ENCODE results near the gene SIN3B.

Gene SIN3B

GRCh38 chr19:16829010-16829821, at the start of gene SIN3B:
Gene SIN3B (plus strand): TSS chr19:16829398. CDS start chr19:16829421, 23 bp downstream.
- H3K4me3 ChIP-seq (ENCODE audit: low read depth, low read length): peak within 1 kb of the TSS; percentile 87
- POLR2A ChIA-PET: interaction anchor here (1.0 kb wide), 1 partner anchor 13 kb away, joined by 3 read pairs; no protein-coding TSS in a partner anchor
- no peak for DNase-seq (ENCODE audit: low read depth, low spot score)
- TF ChIP-seq, protein P1, sequence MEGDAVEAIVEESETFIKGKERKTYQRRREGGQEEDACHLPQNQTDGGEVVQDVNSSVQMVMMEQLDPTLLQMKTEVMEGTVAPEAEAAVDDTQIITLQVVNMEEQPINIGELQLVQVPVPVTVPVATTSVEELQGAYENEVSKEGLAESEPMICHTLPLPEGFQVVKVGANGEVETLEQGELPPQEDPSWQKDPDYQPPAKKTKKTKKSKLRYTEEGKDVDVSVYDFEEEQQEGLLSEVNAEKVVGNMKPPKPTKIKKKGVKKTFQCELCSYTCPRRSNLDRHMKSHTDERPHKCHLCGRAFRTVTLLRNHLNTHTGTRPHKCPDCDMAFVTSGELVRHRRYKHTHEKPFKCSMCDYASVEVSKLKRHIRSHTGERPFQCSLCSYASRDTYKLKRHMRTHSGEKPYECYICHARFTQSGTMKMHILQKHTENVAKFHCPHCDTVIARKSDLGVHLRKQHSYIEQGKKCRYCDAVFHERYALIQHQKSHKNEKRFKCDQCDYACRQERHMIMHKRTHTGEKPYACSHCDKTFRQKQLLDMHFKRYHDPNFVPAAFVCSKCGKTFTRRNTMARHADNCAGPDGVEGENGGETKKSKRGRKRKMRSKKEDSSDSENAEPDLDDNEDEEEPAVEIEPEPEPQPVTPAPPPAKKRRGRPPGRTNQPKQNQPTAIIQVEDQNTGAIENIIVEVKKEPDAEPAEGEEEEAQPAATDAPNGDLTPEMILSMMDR (IDR thresholded peaks at IDR 0.05; ENCODE audit: insufficient read depth, low read length, missing control alignments): no peak
- CTCF ChIA-PET: no interaction called here

GRCh38 chr19:16779539-16780163, 49.5 kb upstream of the SIN3B start:
- ChIA-PET POLR2A (no interaction called here), CTCF (interaction anchor here (0.6 to 2.8 kb wide), 16 partner anchors 10 to 504 kb away, joined by 3 to 30 read pairs (median 4); no protein-coding TSS in a partner anchor)
- H3K4me3 ChIP-seq (ENCODE audit: low read depth, low read length): no peak overlapping the region
- no peak for DNase-seq (ENCODE audit: low read depth, low spot score)
- TF ChIP-seq, protein P1 (IDR thresholded peaks at IDR 0.05; ENCODE audit: insufficient read depth, low read length, missing control alignments): no peak

DNA sequence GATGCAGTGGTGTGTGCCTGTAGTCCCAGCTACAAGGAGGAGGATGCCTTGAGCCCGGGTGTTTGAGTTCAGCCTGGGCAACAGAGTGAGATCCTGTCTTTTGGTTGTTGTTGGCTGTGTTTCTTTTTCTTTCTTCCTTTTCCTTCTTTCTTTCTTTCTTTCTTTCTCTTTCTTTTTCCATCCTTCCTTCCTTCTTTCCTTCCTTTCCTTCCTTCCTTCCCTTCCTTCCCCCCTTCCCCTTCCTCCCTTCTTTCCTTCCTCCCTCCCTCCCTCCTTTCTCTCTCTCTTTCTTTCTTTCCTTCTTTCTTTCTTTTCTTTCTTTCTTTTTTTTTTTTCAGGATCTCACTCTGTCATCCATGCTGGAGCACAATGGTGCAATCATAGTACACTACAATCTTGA, 46.5 kb upstream of the SIN3B start:
- CTCF ChIA-PET: interaction anchor here (2.3 kb wide), 1 partner anchor 269 kb away, joined by 9 read pairs; no protein-coding TSS in a partner anchor

GRCh38 chr19:16788479-16788878, 40.7 kb upstream of the SIN3B start:
- ChIA-PET CTCF (interaction anchor here (2.2 kb wide), 1 partner anchor 9 kb away, joined by 6 read pairs; no protein-coding TSS in a partner anchor), POLR2A (no interaction called here)
- no peak overlapping the region for H3K4me3 ChIP-seq (ENCODE audit: low read depth, low read length)
- no peak for DNase-seq (ENCODE audit: low read depth, low spot score)
- TF ChIP-seq, protein P1 (IDR thresholded peaks at IDR 0.05; ENCODE audit: insufficient read depth, low read length, missing control alignments): no peak

More for the DNA sequence above, 46.5 kb upstream of the SIN3B start:
- POLR2A ChIA-PET: no interaction called here
- TF ChIP-seq, protein P1 (IDR thresholded peaks at IDR 0.05; ENCODE audit: insufficient read depth, low read length, missing control alignments): no peak
- no peak for DNase-seq (ENCODE audit: low read depth, low spot score)
- H3K4me3 ChIP-seq (ENCODE audit: low read depth, low read length): no peak overlapping the region

DNA sequence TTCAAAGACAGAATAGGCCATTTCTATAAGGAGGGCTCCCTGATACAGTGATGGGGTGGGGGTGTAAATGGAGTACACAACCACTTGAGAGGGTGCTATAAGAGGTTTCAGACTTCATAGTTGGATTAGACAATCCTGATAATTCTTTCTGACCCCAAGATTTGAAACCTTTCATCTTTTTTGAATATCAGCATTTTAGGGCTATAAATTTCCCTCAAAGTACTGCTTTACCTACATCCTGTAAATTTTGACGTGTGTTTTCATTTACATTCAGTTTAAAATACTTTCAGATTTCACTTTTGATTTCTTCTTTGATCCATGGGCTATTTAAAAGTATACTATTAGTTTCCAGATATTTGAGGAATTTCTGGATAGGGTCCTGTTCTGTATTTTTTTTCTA, 40.0 kb upstream of the SIN3B start:
- H3K4me3 ChIP-seq (ENCODE audit: low read depth, low read length): no peak overlapping the region
- ChIA-PET CTCF (interaction anchor here (1.2 to 2.2 kb wide), 2 partner anchors 10 to 263 kb away, joined by 3 to 6 read pairs; no protein-coding TSS in a partner anchor), POLR2A (no interaction called here)
- DNase-seq (ENCODE audit: low read depth, low spot score): no peak
- TF ChIP-seq, protein P1 (IDR thresholded peaks at IDR 0.05; ENCODE audit: insufficient read depth, low read length, missing control alignments): no peak

- no peak for DNase-seq (ENCODE audit: low read depth, low spot score)
- H3K4me3 ChIP-seq (ENCODE audit: low read depth, low read length): no peak overlapping the region
- ChIA-PET CTCF (interaction anchor here (1.2 to 2.2 kb wide), 2 partner anchors 11 to 263 kb away, joined by 3 to 6 read pairs; no protein-coding TSS in a partner anchor), POLR2A (no interaction called here)
- TF ChIP-seq, protein P1 (IDR thresholded peaks at IDR 0.05; ENCODE audit: insufficient read depth, low read length, missing control alignments): no peak
Measured at GRCh38 chr19:16790051-16790450, 39.1 kb upstream of the SIN3B start.
